GM12878 (cell line): Measurements from ENCODE around the gene DGKB. TPM values are rescaled to one million over a fixed set of nuclear protein-coding genes. Genes with fewer than 3 reads are reported as not detected.

Experiments
- ATAC-seq: fragments of 200-7000 bp; cut with Tn5 transposase; 3 replicates; pipeline ENCODE4 v1.9.1; 2020; ENCODE audit warnings: mild to moderate bottlenecking, moderate library complexity
- BruUV-seq: library from RNA; stranded (reverse); fragments of 400-500 nt; replicated peaks from 2 replicates; lab custom pipeline; 2021; lab: Mats Ljungman, UMichigan
- CTCF ChIA-PET: fragments of 300-600 bp; sonication (Branson Sonifier 250); formaldehyde crosslinking; extraction: SDS; loops from one replicate; lab custom pipeline; 2021; ENCODE audit warnings: inconsistent platforms; lab: Yijun Ruan, JAX
- POLR2A ChIA-PET: fragments of 350-600 bp; formaldehyde crosslinking; extraction: SDS; loops from one replicate; lab custom pipeline; 2021; ENCODE audit warnings: inconsistent platforms; lab: Charles Lee
- RAD21 ChIA-PET: fragments of 300-600 bp; sonication (Branson Sonifier 250); formaldehyde crosslinking; loops from one replicate; lab custom pipeline; 2023; ENCODE audit warnings: antibody characterized with exemption; ENCODE audit not compliant: unreplicated experiment; lab: Charles Lee
- SMC1A ChIA-PET: fragments of 300-600 bp; sonication (Branson Sonifier 250); formaldehyde crosslinking; loops from one replicate; lab custom pipeline; 2023; ENCODE audit not compliant: unreplicated experiment, uncharacterized antibody; lab: Charles Lee
- DNase-seq: peaks from one replicate; pipeline ENCODE4 v3.0.0-alpha.2; 2011; ENCODE audit warnings: low read depth, low spot score
- FAIRE-seq: peaks from 3 replicates; lab custom pipeline; 2011; peaks lifted over from hg19 to GRCh38; lab: Jason Lieb, UNC
- H2AFZ ChIP-seq: 2 replicates; pipeline ENCODE4 v1.6.0; 2011; ENCODE audit warnings: low read depth, low read length, control low read depth; ENCODE audit not compliant: control insufficient read depth
- H3K27ac ChIP-seq: 2 replicates; pipeline ENCODE4 v1.5.1; 2011; ENCODE audit warnings: control low read depth; ENCODE audit not compliant: control insufficient read depth, insufficient read depth
- H3K27me3 ChIP-seq, 2 experiments: replicated peaks in 1 of 2; 2 replicates each; pipeline versions ENCODE4 v1.6.0 to v1.6.1; 2011; ENCODE audit warnings: low read length in 1 of 2; ENCODE audit not compliant: control insufficient read depth in 2 of 2, insufficient read depth in 2 of 2
- H3K36me3 ChIP-seq, 2 experiments: 2 replicates each; pipeline ENCODE4 v1.5.1; 2011; ENCODE audit warnings: low read length in 1 of 2; ENCODE audit not compliant: control insufficient read depth in 2 of 2, insufficient read depth in 2 of 2
- H3K4me1 ChIP-seq: 2 replicates; pipeline ENCODE4 v1.6.1; 2011; ENCODE audit warnings: mild to moderate bottlenecking, low read length, moderate library complexity, mixed read lengths; ENCODE audit not compliant: control insufficient read depth, insufficient read depth
- H3K4me2 ChIP-seq: 2 replicates; pipeline ENCODE4 v1.6.0; 2011; ENCODE audit warnings: control low read depth; ENCODE audit not compliant: control insufficient read depth, insufficient read depth
- H3K4me3 ChIP-seq: fragments of 200-600 bp; sonication (generic); 2 replicates; pipeline ENCODE4 v1.5.1; 2016
- H3K79me2 ChIP-seq: 2 replicates; pipeline ENCODE4 v1.6.0; 2011; ENCODE audit warnings: low read length; ENCODE audit not compliant: control insufficient read depth, insufficient read depth
- H3K9ac ChIP-seq: 2 replicates; pipeline ENCODE4 v1.8.0; 2011; ENCODE audit warnings: low read length, control low read depth, mixed read lengths; ENCODE audit not compliant: control insufficient read depth, insufficient read depth
- H3K9me3 ChIP-seq: replicated peaks from 3 replicates; pipeline ENCODE4 v1.5.1; 2011; ENCODE audit warnings: mild to moderate bottlenecking, low read length; ENCODE audit not compliant: control insufficient read depth, insufficient read depth
- H4K20me1 ChIP-seq: 2 replicates; pipeline ENCODE4 v1.6.0; 2011; ENCODE audit not compliant: control insufficient read depth, insufficient read depth
- CHD4 ChIP-seq: fragments of 200-600 bp; sonication (generic); IDR thresholded peaks from 2 replicates; pipeline ENCODE4 v1.6.1; 2016; ENCODE audit warnings: mild to moderate bottlenecking
- EGR1 ChIP-seq, 2 experiments: IDR thresholded peaks; 1 replicate in 1 of 2; 2 replicates in 1 of 2; pipeline ENCODE4 v1.6.1; 2011 to 2012; ENCODE audit warnings: low read depth in 2 of 2, low read length in 2 of 2, borderline replicate concordance in 1 of 2, mild to moderate bottlenecking in 1 of 2, moderate library complexity in 1 of 2
- ESRRA ChIP-seq: IDR thresholded peaks from 2 replicates; pipeline ENCODE4 v1.6.1; 2012; ENCODE audit warnings: mild to moderate bottlenecking, low read length, improper control_type of control experiment
- ETV6 ChIP-seq, 2 experiments: fragments of 450-650 bp in 1 of 2; IDR thresholded peaks in 1 of 2; conservative IDR thresholded peaks in 1 of 2; 2 replicates each; pipeline ENCODE4 v1.6.1; 2014; ENCODE audit warnings: antibody characterized with exemption in 1 of 2, borderline replicate concordance in 1 of 2, low read depth in 1 of 2, mild to moderate bottlenecking in 1 of 2, moderate library complexity in 1 of 2
- MLLT1 ChIP-seq: fragments of 450-650 bp; IDR thresholded peaks from 2 replicates; pipeline ENCODE4 v1.6.1; 2016; ENCODE audit warnings: mild to moderate bottlenecking
- MTA2 ChIP-seq: fragments of 450-650 bp; IDR thresholded peaks from 2 replicates; pipeline ENCODE4 v1.6.1; 2016; ENCODE audit warnings: low read depth, mild to moderate bottlenecking, moderate library complexity
- MYC ChIP-seq: IDR thresholded peaks from 2 replicates; pipeline ENCODE4 v1.6.1; 2011; ENCODE audit warnings: mild to moderate bottlenecking, low read length, moderate library complexity, inconsistent platforms; ENCODE audit not compliant: insufficient read depth, insufficient replicate concordance, insufficient read length, severe bottlenecking
- NFYB ChIP-seq: IDR thresholded peaks from 2 replicates; pipeline ENCODE4 v1.6.1; 2011; ENCODE audit warnings: low read depth, mild to moderate bottlenecking, low read length, improper control_type of control experiment, moderate library complexity; ENCODE audit not compliant: insufficient read depth
- TBL1XR1 ChIP-seq: IDR thresholded peaks from 2 replicates; pipeline ENCODE4 v1.6.1; 2012; ENCODE audit warnings: low read depth, low read length, improper control_type of control experiment
- ZNF274 ChIP-seq: IDR thresholded peaks from one replicate; pipeline ENCODE4 v1.8.0; 2011; ENCODE audit not compliant: insufficient read length, insufficient read depth
- WGBS: methylation state at CpG from one replicate; pipeline ENCODE4 v1.1.6; 2016; ENCODE audit warnings: low lambda C conversion rate; ENCODE audit not compliant: insufficient replicate concordance, insufficient coverage; ENCODE audit errors: missing lambda C conversion rate; 5-methylcytosine and 5-hydroxymethylcytosine counted together
- in situ Hi-C: fragments of 300-500 bp; cut with MboI; formaldehyde crosslinking; loops from 9 replicates; pipeline ENCODE4 v1.14.3; 2018; ENCODE audit warnings: mixed read lengths
- intact Hi-C: fragments of 100-400 bp; cut with micrococcal nuclease; formaldehyde crosslinking; loops from one replicate; pipeline ENCODE4 v1.14.2; 2022; ENCODE audit not compliant: unreplicated experiment
- polyA plus RNA-seq, 11 experiments: library from polyadenylated mRNA; depleted of rRNA in 4 of 11; unstranded in 6 of 11; stranded (reverse) in 5 of 11; fragments of >200 nt; fragmentation: Nextera tagmentation in 4 of 11; fragmentation: Illumina TruSeq in 1 of 11; extraction: Ambion mirVana in 4 of 11; extraction: Trizol in 1 of 11; gene quantifications; 1 replicate in 1 of 11; 2 replicates in 10 of 11; pipeline versions ENCODE4 v1.2.1 to v1.2.3, GENCODE V29; 2011 to 2016; ENCODE audit warnings: inconsistent platforms in 2 of 11, missing spikeins in 2 of 11, low read depth in 1 of 11
- total RNA-seq, 4 experiments: library from RNA; depleted of rRNA in 3 of 4; stranded (reverse); fragments of >200 nt in 3 of 4; fragmentation: Illumina TruSeq in 1 of 4; extraction: Trizol in 1 of 4; gene quantifications; 2 replicates each; pipeline versions ENCODE4 v1.2.1 to v1.2.3, GENCODE V29; 2013 to 2021
- TF ChIP-seq, protein P1 (sequence below): fragments of 450-650 bp; IDR thresholded peaks from 2 replicates; pipeline ENCODE4 v1.6.1; 2017; ENCODE audit warnings: mild to moderate bottlenecking, low read depth, inconsistent platforms; ENCODE audit not compliant: poor library complexity, severe bottlenecking
- TF ChIP-seq, protein P2 (sequence below): IDR thresholded peaks from 2 replicates; pipeline ENCODE4 v1.6.1; 2012; ENCODE audit warnings: low read depth, low read length, improper control_type of control experiment
- TF ChIP-seq, protein P3 (sequence below): fragments of 450-650 bp; formaldehyde crosslinking; IDR thresholded peaks from 2 replicates; pipeline ENCODE4 v1.5.0; 2022; ENCODE audit warnings: mild to moderate bottlenecking, missing genetic modification characterization

The DGKB gene
- total and polyA plus RNA-seq, 10 of the 15 experiments (the other 5 are each of a cell fraction or from before 2014, with no cell fraction given) = 0.02 to 0.10 (median 0.04) TPM; not detected in 6

- H3K79me2 ChIP-seq = no peaks in the 10 kb centered on the region
- POLR2A ChIA-PET = interaction anchor here (0.6 to 0.7 kb wide), 2 partner anchors 47 to 1587 kb away, joined by 3 read pairs; no protein-coding TSS in a partner anchor
- in situ Hi-C loops = no loop called here
- no peaks in the 10 kb centered on the region for H3K36me3 ChIP-seq
- H3K9me3 ChIP-seq = no peaks in the 10 kb centered on the region
- BruUV-seq = no TSS peak
- intact Hi-C loops = loop anchor here (10.0 kb wide), 1 partner anchor 207 kb away; no protein-coding TSS in a partner anchor
- CTCF ChIA-PET = interaction anchor here (0.6 to 1.1 kb wide), 2 partner anchors 204 to 394 kb away, joined by 3 read pairs; no protein-coding TSS in a partner anchor
- RAD21 ChIA-PET = no interaction called here
- H2AFZ ChIP-seq = no peak overlapping the region
- no peaks in the 10 kb centered on the region for H3K4me1 ChIP-seq
- no peaks in the 10 kb centered on the region for H4K20me1 ChIP-seq
- H3K4me2 ChIP-seq = no peak overlapping the region
- FAIRE-seq (no peak), ATAC-seq (no peak), DNase-seq (no peak)
- no peak overlapping the region for H3K4me3 ChIP-seq
- 0% methylated on average over 3 of the region's 3 CpGs for WGBS
- SMC1A ChIA-PET = interaction anchor here (0.9 to 1.0 kb wide), 2 partner anchors 22 to 27 kb away, joined by 3 to 4 read pairs; no protein-coding TSS in a partner anchor
- no peak overlapping the region for H3K27ac ChIP-seq
- no peaks in the 10 kb centered on the region for H3K27me3 ChIP-seq
- H3K9ac ChIP-seq = no peak overlapping the region
- TF ChIP-seq NFYB = no peak
- TF ChIP-seq, protein P1, sequence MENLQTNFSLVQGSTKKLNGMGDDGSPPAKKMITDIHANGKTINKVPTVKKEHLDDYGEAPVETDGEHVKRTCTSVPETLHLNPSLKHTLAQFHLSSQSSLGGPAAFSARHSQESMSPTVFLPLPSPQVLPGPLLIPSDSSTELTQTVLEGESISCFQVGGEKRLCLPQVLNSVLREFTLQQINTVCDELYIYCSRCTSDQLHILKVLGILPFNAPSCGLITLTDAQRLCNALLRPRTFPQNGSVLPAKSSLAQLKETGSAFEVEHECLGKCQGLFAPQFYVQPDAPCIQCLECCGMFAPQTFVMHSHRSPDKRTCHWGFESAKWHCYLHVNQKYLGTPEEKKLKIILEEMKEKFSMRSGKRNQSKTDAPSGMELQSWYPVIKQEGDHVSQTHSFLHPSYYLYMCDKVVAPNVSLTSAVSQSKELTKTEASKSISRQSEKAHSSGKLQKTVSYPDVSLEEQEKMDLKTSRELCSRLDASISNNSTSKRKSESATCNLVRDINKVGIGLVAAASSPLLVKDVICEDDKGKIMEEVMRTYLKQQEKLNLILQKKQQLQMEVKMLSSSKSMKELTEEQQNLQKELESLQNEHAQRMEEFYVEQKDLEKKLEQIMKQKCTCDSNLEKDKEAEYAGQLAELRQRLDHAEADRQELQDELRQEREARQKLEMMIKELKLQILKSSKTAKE = no peak
- TF ChIP-seq, protein P2, sequence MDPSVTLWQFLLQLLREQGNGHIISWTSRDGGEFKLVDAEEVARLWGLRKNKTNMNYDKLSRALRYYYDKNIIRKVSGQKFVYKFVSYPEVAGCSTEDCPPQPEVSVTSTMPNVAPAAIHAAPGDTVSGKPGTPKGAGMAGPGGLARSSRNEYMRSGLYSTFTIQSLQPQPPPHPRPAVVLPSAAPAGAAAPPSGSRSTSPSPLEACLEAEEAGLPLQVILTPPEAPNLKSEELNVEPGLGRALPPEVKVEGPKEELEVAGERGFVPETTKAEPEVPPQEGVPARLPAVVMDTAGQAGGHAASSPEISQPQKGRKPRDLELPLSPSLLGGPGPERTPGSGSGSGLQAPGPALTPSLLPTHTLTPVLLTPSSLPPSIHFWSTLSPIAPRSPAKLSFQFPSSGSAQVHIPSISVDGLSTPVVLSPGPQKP = no peak
- no peak for TF ChIP-seq MLLT1
- no peak for TF ChIP-seq CHD4
- no peak for TF ChIP-seq MTA2
- no peak for TF ChIP-seq ESRRA
- no peak for TF ChIP-seq ETV6 (conservative IDR thresholded peaks at IDR 0.05 in 1 of 2, IDR thresholded peaks at IDR 0.05 in 1 of 2; ENCODE audit: borderline replicate concordance in 1 of 2, low read depth in 1 of 2)
- TF ChIP-seq MYC = no peak
- no peak for TF ChIP-seq TBL1XR1
- TF ChIP-seq EGR1 (IDR thresholded peaks at IDR 0.05; ENCODE audit: borderline replicate concordance in 1 of 2, low read depth in 2 of 2, low read length in 2 of 2) = no peak
- TF ChIP-seq, protein P3, sequence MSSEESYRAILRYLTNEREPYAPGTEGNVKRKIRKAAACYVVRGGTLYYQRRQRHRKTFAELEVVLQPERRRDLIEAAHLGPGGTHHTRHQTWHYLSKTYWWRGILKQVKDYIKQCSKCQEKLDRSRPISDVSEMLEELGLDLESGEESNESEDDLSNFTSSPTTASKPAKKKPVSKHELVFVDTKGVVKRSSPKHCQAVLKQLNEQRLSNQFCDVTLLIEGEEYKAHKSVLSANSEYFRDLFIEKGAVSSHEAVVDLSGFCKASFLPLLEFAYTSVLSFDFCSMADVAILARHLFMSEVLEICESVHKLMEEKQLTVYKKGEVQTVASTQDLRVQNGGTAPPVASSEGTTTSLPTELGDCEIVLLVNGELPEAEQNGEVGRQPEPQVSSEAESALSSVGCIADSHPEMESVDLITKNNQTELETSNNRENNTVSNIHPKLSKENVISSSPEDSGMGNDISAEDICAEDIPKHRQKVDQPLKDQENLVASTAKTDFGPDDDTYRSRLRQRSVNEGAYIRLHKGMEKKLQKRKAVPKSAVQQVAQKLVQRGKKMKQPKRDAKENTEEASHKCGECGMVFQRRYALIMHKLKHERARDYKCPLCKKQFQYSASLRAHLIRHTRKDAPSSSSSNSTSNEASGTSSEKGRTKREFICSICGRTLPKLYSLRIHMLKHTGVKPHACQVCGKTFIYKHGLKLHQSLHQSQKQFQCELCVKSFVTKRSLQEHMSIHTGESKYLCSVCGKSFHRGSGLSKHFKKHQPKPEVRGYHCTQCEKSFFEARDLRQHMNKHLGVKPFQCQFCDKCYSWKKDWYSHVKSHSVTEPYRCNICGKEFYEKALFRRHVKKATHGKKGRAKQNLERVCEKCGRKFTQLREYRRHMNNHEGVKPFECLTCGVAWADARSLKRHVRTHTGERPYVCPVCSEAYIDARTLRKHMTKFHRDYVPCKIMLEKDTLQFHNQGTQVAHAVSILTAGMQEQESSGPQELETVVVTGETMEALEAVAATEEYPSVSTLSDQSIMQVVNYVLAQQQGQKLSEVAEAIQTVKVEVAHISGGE = no peak
- no peak for TF ChIP-seq ZNF274
Observed at GRCh38 chr7:14487701-14488395, 414.7 kb downstream of the DGKB start.
